Astrocyte of the cerebellum (primary cell): Measurements from ENCODE around the gene CST1.
"Not testable (repeated sequence)": the region's sequence is repeated elsewhere in the genome, so short reads cannot be mapped to it uniquely, and the experiment has no call there.

Source experiments
- DNase-seq: peaks from one replicate; pipeline ENCODE4 v3.0.0-alpha.2; 2011; ENCODE audit warnings: low read depth
- H3K4me3 ChIP-seq: 2 replicates; pipeline ENCODE4 v1.5.1; 2011; ENCODE audit warnings: mild to moderate bottlenecking, low read depth, low read length, moderate library complexity
- CTCF ChIP-seq: IDR thresholded peaks from 2 replicates; pipeline ENCODE4 v1.5.1; 2012; ENCODE audit warnings: low read length, low read depth, moderate library complexity, mild to moderate bottlenecking; ENCODE audit errors: missing control alignments
- in situ Hi-C: cut with HindIII; loops from 2 replicates; pipeline ENCODE4 v1.10.0; 2017; ENCODE audit warnings: low sequenced_read_pairs

CST1 gene

GRCh38 chr20:23723659-23724307 is 27.0 kb downstream of the CST1 start:
- DNase-seq, H3K4me3 ChIP-seq, in situ Hi-C loops: not testable (repeated sequence)
- TF ChIP-seq CTCF = peak; percentile 61

- DNase-seq, in situ Hi-C loops, H3K4me3 ChIP-seq: not testable (repeated sequence)
These were observed 27.9 kb downstream of the CST1 start for GRCh38 chr20:23722851-23723250.

GRCh38 chr20:23721962-23722361 is 28.8 kb downstream of the CST1 start:
- in situ Hi-C loops = no loop called here
- no peak for DNase-seq
- H3K4me3 ChIP-seq = no peak overlapping the region
- no peak for TF ChIP-seq CTCF

- in situ Hi-C loops, DNase-seq, H3K4me3 ChIP-seq: not testable (repeated sequence)
These were observed 31.4 kb downstream of the CST1 start for GRCh38 chr20:23719351-23719750.

GRCh38 chr20:23711778-23712177 is 39.0 kb downstream of the CST1 start:
- in situ Hi-C loops, DNase-seq: not testable (repeated sequence)

GRCh38 chr20:23710771-23711170 is 40.0 kb downstream of the CST1 start:
- H3K4me3 ChIP-seq = no peak overlapping the region
- no peak for DNase-seq
- TF ChIP-seq CTCF = no peak
- in situ Hi-C loops = no loop called here

More at GRCh38 chr20:23711778-23712177, 39.0 kb downstream of the CST1 start:
- not testable (repeated sequence) for H3K4me3 ChIP-seq

GRCh38 chr20:23705895-23706294 is 44.8 kb downstream of the CST1 start:
- no peak overlapping the region for H3K4me3 ChIP-seq
- TF ChIP-seq CTCF = no peak

GRCh38 chr20:23702021-23702420 is 48.7 kb downstream of the CST1 start:
- DNase-seq = no peak
- no peak overlapping the region for H3K4me3 ChIP-seq
- in situ Hi-C loops = no loop called here
- no peak for TF ChIP-seq CTCF

More at GRCh38 chr20:23705895-23706294, 44.8 kb downstream of the CST1 start:
- in situ Hi-C loops = no loop called here
- no peak for DNase-seq
